Measurements from ENCODE around the gene DNAH10.
"Not testable (repeated sequence)": the region's sequence is repeated elsewhere in the genome, so short reads cannot be mapped to it uniquely, and the experiment has no call there.

Gene DNAH10

GRCh38 chr12:123938679-123939480, 176.8 kb downstream of the DNAH10 start:
- no peak for DNase-seq

DNA sequence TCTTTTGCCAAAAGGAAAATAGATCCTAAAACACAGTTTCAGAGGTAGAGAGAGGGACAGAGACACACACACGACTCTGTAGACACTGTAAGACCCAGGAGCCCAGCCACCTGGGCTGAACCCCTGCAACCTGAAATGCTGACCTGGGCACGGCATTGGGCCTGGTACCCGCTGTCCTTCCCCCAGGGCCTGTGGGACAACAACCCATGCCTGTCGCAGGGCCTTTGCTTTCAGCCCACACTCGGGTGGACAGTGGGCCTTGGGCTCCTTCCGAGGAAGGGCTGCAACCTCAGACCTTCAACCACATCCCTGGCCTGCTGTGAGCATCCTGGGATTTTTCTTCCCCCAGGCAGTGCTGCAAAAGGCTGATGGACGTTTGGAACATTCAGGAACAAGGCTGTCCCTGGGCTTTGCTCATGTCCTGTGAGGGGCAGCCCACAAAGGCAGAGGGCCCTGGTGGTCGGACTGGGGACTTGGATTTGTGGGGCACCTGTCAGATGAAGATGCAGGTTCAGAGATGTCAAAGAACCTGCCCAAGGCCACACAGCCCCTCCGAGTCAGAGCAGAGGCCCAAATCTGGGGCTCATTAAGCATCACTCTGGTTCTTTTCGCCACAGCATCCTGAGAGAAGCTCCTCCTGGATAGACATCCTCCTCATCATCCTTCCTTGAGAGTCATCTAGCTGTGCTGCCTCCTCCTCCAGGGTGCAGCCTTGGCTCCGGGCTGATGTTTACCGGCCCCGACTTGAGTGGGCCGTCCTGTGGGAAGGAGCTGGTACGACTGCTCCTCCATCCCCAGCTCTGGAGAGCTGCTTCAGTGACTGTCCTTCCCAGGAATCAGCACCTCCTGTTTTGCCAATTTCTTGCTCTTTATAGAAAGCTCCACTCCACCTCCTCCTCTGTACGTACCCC, 177.9 kb downstream of the DNAH10 start:
- no peak for DNase-seq

DNA sequence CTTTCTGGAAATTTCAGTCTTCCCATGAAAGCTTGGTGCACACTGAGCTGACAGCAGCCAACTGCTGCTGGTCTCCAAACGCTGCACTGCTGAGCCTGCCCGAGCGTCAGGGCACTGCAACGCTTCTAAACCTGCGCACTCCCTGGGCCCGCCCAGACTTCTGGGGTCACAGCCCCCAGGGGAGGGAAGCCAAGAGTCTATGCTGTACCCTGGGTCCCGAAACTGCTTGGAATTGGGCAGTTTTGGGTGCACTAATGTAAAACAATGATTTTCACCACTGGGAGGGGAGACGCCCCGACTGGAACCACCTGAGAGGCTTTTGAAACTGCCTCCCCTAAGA, 178.5 kb downstream of the DNAH10 start:
- no peak for DNase-seq

GRCh38 chr12:123941000-123941399, 178.9 kb downstream of the DNAH10 start:
- no peak for DNase-seq

GRCh38 chr12:123941624-123942237, 179.6 kb downstream of the DNAH10 start:
- peak; percentile 93 for DNase-seq

- DNase-seq = no peak
Measured at GRCh38 chr12:123942238-123942653, 180.1 kb downstream of the DNAH10 start.

DNA sequence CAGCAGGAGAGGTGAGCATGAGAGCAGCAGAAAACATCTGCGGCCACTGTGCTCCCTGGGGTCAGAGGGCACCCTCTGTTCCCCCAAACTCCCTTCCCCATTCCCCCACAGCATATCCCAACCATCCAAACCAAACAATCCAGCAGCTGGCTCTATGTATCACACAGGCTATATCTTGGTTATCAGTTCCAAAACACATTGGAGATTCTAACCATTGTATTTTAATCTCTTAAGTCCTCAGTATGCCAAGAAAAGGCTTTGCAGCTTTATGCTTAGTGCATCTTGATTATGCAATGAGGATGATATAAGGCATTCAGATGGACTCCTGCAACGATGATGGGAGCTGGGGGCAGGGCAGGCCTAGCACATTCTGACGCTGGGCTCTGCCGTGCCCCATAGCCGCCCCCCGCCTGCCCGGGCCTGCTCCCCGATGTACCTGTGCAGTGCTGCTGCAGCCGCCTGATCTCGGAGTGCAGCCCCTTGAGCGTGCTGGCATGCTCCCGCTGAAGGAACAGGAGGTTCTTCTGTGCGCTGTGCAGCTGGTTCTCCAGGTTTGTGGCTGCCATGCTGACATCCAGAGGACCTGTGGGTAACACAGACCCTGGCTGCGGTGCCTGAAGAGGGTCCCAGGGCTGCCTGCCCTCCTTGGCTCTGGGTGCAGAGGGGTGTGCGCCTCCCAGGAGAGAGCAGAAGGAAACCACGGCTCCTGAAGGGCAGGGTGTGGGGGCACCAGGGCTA, 181.0 kb downstream of the DNAH10 start:
- no peak for DNase-seq

GRCh38 chr12:123943816-123944215, 181.7 kb downstream of the DNAH10 start:
- no peak for DNase-seq

DNA sequence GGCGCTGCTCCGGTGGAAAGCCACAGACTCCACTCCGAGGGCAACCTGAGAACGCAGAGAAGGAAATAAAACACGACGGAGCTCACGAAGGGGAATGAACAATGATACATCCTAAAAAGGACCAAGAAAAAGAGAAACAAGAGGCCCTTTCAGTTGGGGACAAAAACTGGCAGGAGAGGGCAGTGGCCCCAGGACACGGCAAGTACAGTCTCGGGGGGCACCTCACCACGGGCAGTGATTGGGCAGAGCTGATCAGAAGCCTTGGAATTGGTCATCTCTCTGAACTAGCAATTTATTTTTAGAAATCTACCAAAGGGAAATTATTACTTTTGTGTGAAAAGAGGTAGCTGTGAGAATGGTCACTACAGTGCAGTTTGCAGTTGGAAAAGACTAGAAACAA, 182.6 kb downstream of the DNAH10 start:
- DNase-seq = no peak

DNA sequence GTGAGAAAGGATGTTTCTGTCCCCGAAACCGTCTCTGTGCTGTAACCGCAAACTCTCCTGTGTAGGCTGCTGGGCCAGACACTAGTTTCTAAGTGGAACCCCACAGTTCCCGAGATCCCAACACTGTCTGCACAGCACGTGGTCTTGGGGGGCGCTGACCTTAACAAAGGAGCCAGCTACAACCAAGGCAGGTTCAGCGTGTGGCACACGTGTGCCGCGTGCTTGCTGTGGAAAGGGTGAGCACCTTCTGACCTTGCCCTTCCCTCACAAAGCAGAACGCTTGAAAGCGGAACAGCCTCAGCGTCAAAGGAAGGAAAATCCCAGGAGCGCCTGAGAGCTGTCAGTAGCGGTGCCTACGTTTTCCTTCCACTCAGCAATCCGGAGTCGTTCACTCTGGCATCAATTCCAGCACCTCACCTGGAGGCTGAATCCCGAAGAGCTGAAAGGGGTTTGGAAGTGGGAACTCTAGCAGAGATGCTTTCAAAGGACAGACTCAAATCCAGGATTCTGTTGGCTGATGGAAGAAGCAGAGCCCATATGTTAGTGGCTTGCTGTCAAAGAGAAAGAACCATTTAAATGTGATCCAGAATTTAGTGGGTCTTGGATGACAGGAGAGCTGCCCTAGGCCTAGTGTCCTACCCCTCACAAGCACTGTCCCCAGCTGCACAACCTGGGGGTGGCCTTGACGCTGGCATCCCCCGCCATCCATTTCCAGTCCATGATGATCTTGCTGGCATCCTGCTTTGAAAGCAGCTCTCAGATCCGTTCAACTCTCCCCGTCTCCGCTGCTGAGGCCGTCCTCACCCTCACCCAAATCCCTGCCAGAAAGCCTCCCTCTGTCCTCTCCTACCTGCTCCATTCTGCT, 183.4 kb downstream of the DNAH10 start:
- DNase-seq = no peak

DNA sequence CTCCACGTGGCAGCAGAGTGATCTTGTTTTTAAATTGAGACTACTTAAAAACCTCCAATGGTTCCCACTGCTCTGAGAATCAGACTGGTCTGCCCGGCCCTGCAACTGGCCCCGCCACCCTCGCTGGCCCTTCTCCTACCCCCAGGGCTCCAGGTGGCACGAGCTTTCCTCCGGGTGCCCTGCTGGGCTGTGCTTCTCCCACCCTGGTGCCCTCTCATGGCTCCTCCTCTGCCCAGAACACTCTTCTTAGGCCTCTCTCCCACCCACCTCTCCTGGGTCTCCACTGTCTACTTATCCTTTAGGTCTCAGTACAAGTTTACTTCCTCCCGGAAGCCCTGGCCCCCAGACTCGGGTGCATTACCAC, 184.0 kb downstream of the DNAH10 start:
- no peak for DNase-seq

GRCh38 chr12:123946516-123947505, 184.7 kb downstream of the DNAH10 start:
- not testable (repeated sequence) for DNase-seq

- not testable (repeated sequence) for DNase-seq
Measured at GRCh38 chr12:123947531-123947930, 185.4 kb downstream of the DNAH10 start.

- no peak for DNase-seq
Measured at GRCh38 chr12:123948401-123948795, 186.3 kb downstream of the DNAH10 start.

DNA sequence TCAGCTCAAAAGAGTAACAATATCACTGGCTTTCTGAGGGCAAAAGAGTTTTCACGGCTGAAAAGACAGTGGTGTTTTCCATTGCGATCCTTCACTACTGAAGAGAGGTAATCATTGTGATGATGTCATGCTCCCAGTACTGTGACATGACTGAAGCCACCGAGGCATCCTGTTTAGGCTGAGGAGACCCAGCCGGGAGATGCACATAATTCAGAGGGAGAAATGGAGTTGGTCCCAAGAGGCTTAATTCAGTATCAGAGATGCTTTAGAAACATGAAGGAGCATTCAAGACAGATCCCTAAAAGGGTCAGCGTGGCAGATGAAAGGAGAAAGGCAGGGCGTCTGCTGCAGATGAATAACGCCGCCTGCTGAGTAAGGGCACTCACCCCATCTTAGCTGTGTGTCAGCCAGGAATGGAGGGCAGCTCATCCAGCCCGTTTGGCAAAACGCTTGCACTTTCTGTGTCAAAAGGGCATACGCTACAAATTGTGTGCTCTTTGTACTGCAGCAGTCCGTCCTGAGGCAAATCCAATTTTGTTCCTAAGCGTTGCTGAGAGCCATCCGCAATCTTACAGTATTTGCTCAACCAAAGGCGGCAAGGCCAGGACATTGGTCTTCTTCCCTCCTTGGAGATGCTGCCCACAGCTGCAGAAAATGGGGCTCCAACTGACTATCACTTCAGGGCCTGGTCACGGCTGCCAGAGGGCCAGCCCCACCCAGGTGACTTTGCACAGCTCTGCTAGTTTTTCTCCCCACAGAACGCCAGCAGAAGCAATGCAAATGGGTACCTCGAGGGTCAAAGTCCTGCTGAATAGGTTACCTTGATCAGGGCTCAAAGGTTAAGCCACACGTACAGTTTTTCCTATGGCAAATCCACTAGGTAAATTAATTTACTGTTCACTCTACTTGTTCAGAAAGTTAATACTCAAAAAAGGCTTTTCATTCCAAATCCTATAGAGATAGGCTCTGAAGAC, 187.0 kb downstream of the DNAH10 start:
- DNase-seq = no peak

DNA sequence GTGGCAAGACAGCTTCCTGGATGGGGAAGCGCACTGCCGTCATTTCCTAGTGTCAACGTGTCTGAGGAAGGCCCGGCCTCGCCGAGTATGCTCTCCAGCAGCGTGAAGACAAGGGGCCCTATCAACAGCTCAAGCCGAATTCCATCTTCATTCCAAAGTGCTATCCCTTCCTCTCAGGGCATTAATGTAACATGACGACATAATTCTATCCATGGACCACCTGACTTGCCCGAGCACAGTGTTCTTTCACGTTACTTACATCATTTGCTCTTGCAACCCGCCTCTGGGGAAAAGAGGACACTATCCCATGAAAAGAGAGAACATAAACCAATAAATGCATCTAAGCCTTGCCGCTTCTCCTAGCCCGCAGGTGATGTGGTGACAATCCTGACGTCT, 187.7 kb downstream of the DNAH10 start:
- DNase-seq = no peak

DNA sequence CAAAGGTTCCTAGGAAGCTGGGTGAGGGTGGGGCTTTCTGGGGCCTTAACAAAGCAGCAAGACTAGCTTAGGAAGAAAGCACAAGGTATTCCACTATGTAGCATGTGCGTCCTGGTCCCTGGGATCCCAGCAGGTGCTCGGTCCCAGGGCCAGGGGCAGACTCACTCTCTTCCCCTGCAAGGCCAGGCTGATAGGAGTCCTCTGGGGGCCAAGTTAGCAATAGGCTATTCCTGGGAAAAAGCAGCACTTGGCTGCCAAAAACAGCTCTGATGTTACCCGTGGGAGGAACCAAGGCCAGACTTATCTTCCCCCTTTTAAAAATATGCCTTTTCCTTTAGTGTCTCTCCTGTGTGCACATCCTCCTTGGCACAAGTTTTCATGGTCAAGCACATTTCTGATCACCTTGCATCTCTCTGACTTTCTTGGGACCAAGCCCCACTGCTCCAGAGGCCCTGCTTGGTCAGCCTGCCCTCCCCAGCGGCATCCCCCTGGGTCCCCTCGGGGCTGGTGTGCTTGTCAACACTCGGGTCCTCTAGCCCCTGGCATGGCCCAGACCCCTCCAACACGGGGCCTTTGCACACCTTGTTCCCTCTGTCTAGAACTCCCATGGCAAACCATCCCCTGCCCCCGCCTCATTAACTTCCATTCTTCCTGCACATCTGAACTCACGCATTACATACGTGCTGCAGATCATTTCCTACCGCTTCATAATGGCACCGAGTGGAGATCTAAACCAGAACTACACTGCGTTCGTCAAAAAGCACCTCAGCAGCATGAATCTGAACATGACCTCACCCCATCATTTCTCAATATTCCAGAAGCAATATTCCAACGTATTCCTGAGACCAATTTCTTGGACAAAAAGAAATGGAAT, 188.6 kb downstream of the DNAH10 start:
- DNase-seq = no peak

DNA sequence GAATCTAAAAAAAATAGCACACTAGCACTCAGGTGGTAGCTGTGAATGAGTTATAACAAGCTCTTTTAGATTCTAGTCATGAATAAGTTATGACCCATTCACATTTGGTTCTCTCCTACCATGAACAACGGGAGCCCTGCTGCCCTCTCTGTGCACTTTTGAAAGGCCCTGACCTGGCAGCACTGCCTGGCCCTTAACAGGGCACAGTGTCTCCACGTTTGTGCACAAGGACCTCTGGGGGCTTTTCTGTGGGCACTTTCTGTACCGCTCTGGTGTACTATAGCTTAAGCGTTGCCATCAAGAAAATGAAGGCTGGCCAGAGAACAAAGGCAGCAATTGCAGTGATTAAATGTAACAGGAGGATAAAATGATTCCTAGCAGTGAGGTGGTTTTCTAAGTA, 189.4 kb downstream of the DNAH10 start:
- DNase-seq = no peak
